GM10248 (cell line): ENCODE measurements around the gene UBXN2A.

Source experiments
- CTCF ChIA-PET: fragments of 300-600 bp; sonication (Branson Sonifier 250); formaldehyde crosslinking; extraction: SDS; loops from one replicate; lab custom pipeline; 2021; ENCODE audit warnings: antibody characterized with exemption; lab: Yijun Ruan, JAX
- POLR2A ChIA-PET: fragments of 350-650 bp; sonication (Branson Sonifier 250); formaldehyde crosslinking; extraction: SDS; loops from one replicate; lab custom pipeline; 2020; ENCODE audit warnings: antibody characterized with exemption; lab: Yijun Ruan, JAX
- DNase-seq: peaks from one replicate; pipeline ENCODE4 v3.0.0; 2012; ENCODE audit errors: extremely low spot score
- CTCF ChIP-seq: IDR thresholded peaks from 2 replicates; pipeline ENCODE4 v1.5.1; 2012; ENCODE audit warnings: mild to moderate bottlenecking, low read depth; ENCODE audit errors: extremely low read depth, missing control alignments, control extremely low read depth

UBXN2A gene

DNA sequence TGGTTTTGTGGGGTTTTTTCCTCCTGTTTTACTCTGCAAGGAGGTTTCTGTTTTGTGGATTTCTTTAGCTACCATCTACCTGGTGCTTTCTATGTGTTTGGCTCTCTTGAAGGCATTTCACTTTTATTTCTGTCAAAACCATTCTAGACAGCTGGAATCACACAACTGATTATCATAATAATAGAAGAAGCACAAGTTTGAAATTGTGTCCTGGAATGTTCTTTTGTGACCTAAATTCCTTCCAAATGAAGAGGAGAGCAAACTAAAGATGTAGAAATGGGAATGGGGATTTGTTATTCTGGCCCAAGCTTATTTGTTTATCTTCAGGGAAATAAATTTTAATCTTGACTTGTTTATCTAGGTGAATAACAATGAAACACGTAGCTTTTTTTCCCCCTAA, 52.7 kb downstream of the UBXN2A start:
- no peak for DNase-seq
- CTCF ChIA-PET: no interaction called here
- POLR2A ChIA-PET: no interaction called here
- TF ChIP-seq CTCF: no peak

- no peak for TF ChIP-seq CTCF
- CTCF ChIA-PET: no interaction called here
Measured at GRCh38 chr2:23993736-23994269, 53.5 kb downstream of the UBXN2A start.

DNA sequence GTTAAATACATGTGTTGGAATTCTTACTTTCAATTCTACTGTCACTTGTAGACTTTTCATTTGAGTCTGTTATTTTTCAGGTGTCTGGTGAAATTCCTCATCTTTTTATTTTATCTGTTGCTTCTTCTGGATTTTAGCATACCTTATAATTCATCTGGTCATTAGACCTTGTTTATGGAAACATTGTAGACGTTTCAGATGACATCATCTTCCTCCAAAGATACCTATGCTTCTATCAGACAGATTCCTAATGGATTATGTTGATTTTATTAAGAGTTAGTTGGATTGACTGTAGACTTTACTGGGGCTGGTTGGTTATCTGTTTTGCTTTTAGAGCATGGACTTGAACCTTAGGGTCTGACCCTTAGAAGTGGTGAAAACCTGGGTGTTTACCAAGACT, 54.3 kb downstream of the UBXN2A start:
- DNase-seq: no peak
- no peak for TF ChIP-seq CTCF
- ChIA-PET POLR2A (no interaction called here), CTCF (interaction anchor here (1.0 kb wide), 1 partner anchor 15 kb away, joined by 3 read pairs; no protein-coding TSS in a partner anchor)

More at GRCh38 chr2:23993736-23994269, 53.5 kb downstream of the UBXN2A start:
- no peak for DNase-seq
- POLR2A ChIA-PET: no interaction called here

GRCh38 chr2:24007693-24008092, 67.4 kb downstream of the UBXN2A start:
- ChIA-PET CTCF (no interaction called here), POLR2A (no interaction called here)
- no peak for TF ChIP-seq CTCF
- no peak for DNase-seq

- CTCF ChIA-PET: interaction anchor here (1.1 kb wide), 1 partner anchor 26 kb away, joined by 3 read pairs; no protein-coding TSS in a partner anchor
- POLR2A ChIA-PET: no interaction called here
- no peak for DNase-seq
- no peak for TF ChIP-seq CTCF
Measured at GRCh38 chr2:24008672-24009366, 68.6 kb downstream of the UBXN2A start.

GRCh38 chr2:24009367-24009679, 69.1 kb downstream of the UBXN2A start:
- DNase-seq: no peak
- ChIA-PET POLR2A (no interaction called here), CTCF (interaction anchor here (1.1 kb wide), 1 partner anchor 26 kb away, joined by 3 read pairs; no protein-coding TSS in a partner anchor)
- no peak for TF ChIP-seq CTCF
